ENCODE measurements around the gene ZSWIM8.
"Not testable (repeated sequence)": the region's sequence is repeated elsewhere in the genome, so short reads cannot be mapped to it uniquely, and the experiment has no call there.

The ZSWIM8 gene

GRCh38 chr10:73796035-73796434 lies 10.6 kb downstream of the ZSWIM8 start:
- DNase-seq, result not testable (repeated sequence)

- DNase-seq, result no peak
Observed at GRCh38 chr10:73796766-73797165, 11.4 kb downstream of the ZSWIM8 start.

- DNase-seq, result no peak
Observed at GRCh38 chr10:73797324-73798025, 12.1 kb downstream of the ZSWIM8 start.

GRCh38 chr10:73798087-73798486 lies 12.7 kb downstream of the ZSWIM8 start:
- no peak for DNase-seq

GRCh38 chr10:73798927-73799560 lies 13.6 kb downstream of the ZSWIM8 start:
- no peak for DNase-seq

- no peak for DNase-seq
Observed at GRCh38 chr10:73799899-73800559, 14.6 kb downstream of the ZSWIM8 start.

- DNase-seq, result no peak
Observed at GRCh38 chr10:73800560-73801252, 15.3 kb downstream of the ZSWIM8 start.

- DNase-seq, result no peak
Observed at GRCh38 chr10:73801253-73801590, 15.8 kb downstream of the ZSWIM8 start.

GRCh38 chr10:73802276-73802991 lies 17.0 kb downstream of the ZSWIM8 start:
- no peak for DNase-seq

- no peak for DNase-seq
Observed at GRCh38 chr10:73803680-73804286, 18.4 kb downstream of the ZSWIM8 start.

GRCh38 chr10:73806176-73806950 lies 21.0 kb downstream of the ZSWIM8 start:
- DNase-seq, result no peak

- DNase-seq, result no peak
Observed at GRCh38 chr10:73807471-73807870, 22.1 kb downstream of the ZSWIM8 start.

- no peak for DNase-seq
Observed at GRCh38 chr10:73808021-73808815, 22.8 kb downstream of the ZSWIM8 start.

GRCh38 chr10:73809061-73809818 lies 23.8 kb downstream of the ZSWIM8 start:
- no peak for DNase-seq

GRCh38 chr10:73810358-73810734 lies 24.9 kb downstream of the ZSWIM8 start:
- DNase-seq, result no peak

GRCh38 chr10:73810735-73811465 lies 25.5 kb downstream of the ZSWIM8 start:
- peak; percentile 51 for DNase-seq

GRCh38 chr10:73812657-73813056 lies 27.3 kb downstream of the ZSWIM8 start:
- no peak for DNase-seq

- DNase-seq, result no peak
Observed at GRCh38 chr10:73813333-73813732, 27.9 kb downstream of the ZSWIM8 start.

GRCh38 chr10:73814276-73814895 lies 29.0 kb downstream of the ZSWIM8 start:
- no peak for DNase-seq
